H1 (cell line): Measurements from ENCODE around the gene UBE3C. TPM values are rescaled to one million over a fixed set of nuclear protein-coding genes. Genes with fewer than 3 reads are reported as not detected.

Experiments used
- CTCF ChIA-PET: fragments of 300-600 bp; sonication (Branson Sonifier 250); formaldehyde crosslinking; loops from one replicate; lab custom pipeline; 2021; ENCODE audit not compliant: partially characterized antibody; lab: Charles Lee
- POLR2A ChIA-PET: fragments of 300-600 bp; sonication (Branson Sonifier 250); formaldehyde crosslinking; loops from one replicate; lab custom pipeline; 2021; ENCODE audit warnings: inconsistent platforms; ENCODE audit not compliant: partially characterized antibody; lab: Charles Lee
- DNase-seq, 2 experiments: peaks; one replicate each; pipeline versions ENCODE4 v3.0.0 to v3.0.0-alpha.2; 2010 to 2022; ENCODE audit warnings: low spot score in 2 of 2, low read depth in 1 of 2, mixed read lengths in 1 of 2
- FAIRE-seq: peaks from 2 replicates; lab custom pipeline; 2011; peaks lifted over from hg19 to GRCh38; lab: Jason Lieb, UNC
- H2AFZ ChIP-seq: 2 replicates; pipeline ENCODE4 v1.8.1; 2012; ENCODE audit warnings: low read length, inconsistent platforms
- H2AK5ac ChIP-seq: 2 replicates; pipeline ENCODE4 v1.6.1; 2013; ENCODE audit warnings: low read depth, low read length
- H2BK120ac ChIP-seq: replicated peaks from 2 replicates; pipeline ENCODE3; 2013; ENCODE audit warnings: low read depth, low read length, inconsistent platforms
- H2BK12ac ChIP-seq: 2 replicates; pipeline ENCODE4 v1.6.1; 2013; ENCODE audit warnings: low read depth, low read length
- H2BK15ac ChIP-seq: 2 replicates; pipeline ENCODE4 v1.6.1; 2013; ENCODE audit warnings: low read length
- H2BK20ac ChIP-seq: 2 replicates; pipeline ENCODE4 v1.6.1; 2013; ENCODE audit warnings: low read length
- H2BK5ac ChIP-seq: 2 replicates; pipeline ENCODE4 v1.6.1; 2013; ENCODE audit warnings: low read depth, low read length
- H3K14ac ChIP-seq: 2 replicates; pipeline ENCODE4 v1.6.1; 2013; ENCODE audit warnings: inconsistent platforms; ENCODE audit not compliant: insufficient read length
- H3K18ac ChIP-seq: 2 replicates; pipeline ENCODE4 v1.6.1; 2013; ENCODE audit warnings: low read length; ENCODE audit errors: extremely low read depth
- H3K23ac ChIP-seq: 2 replicates; pipeline ENCODE4 v1.6.1; 2013; ENCODE audit warnings: inconsistent platforms; ENCODE audit not compliant: insufficient read length
- H3K23me2 ChIP-seq: 2 replicates; pipeline ENCODE4 v1.6.1; 2013; ENCODE audit warnings: low read depth, low read length
- H3K27ac ChIP-seq: 2 replicates; pipeline ENCODE4 v1.6.1; 2011; ENCODE audit warnings: low read depth, low read length, inconsistent platforms
- H3K27me3 ChIP-seq, 4 experiments: replicated peaks in 1 of 4; 1 replicate in 1 of 4; 2 replicates in 3 of 4; pipeline versions ENCODE4 v1.6.1 to v1.8.1; 2011 to 2013; ENCODE audit warnings: low read length in 3 of 4, mild to moderate bottlenecking in 3 of 4, inconsistent platforms in 2 of 4, mixed read lengths in 2 of 4, moderate library complexity in 1 of 4; ENCODE audit not compliant: control insufficient read depth in 3 of 4, insufficient read depth in 3 of 4; ENCODE audit errors: extremely low read depth in 1 of 4
- H3K36me3 ChIP-seq, 4 experiments: 2 replicates each; pipeline versions ENCODE4 v1.6.1 to v1.8.1; 2011 to 2013; ENCODE audit warnings: mild to moderate bottlenecking in 4 of 4, low read length in 3 of 4, moderate library complexity in 2 of 4, control low read depth in 1 of 4, inconsistent platforms in 1 of 4; ENCODE audit not compliant: insufficient read depth in 4 of 4, control insufficient read depth in 2 of 4
- H3K4ac ChIP-seq: replicated peaks from 2 replicates; pipeline ENCODE3; 2013; ENCODE audit warnings: low read length, low read depth, mixed read lengths, inconsistent platforms; ENCODE audit not compliant: insufficient read length
- H3K4me1 ChIP-seq, 4 experiments: replicated peaks in 1 of 4; 1 replicate in 1 of 4; 2 replicates in 3 of 4; pipeline versions ENCODE4 v1.6.1 to v1.8.1; 2011 to 2013; ENCODE audit warnings: low read length in 3 of 4, inconsistent platforms in 2 of 4, mixed read lengths in 1 of 4; ENCODE audit not compliant: insufficient read depth in 4 of 4, control insufficient read depth in 3 of 4
- H3K4me2 ChIP-seq, 2 experiments: 2 replicates each; pipeline versions ENCODE4 v1.6.1 to v1.8.1; 2011 to 2013; ENCODE audit warnings: low read depth in 2 of 2, low read length in 2 of 2, control low read depth in 1 of 2, inconsistent platforms in 1 of 2, mild to moderate bottlenecking in 1 of 2; ENCODE audit not compliant: insufficient read depth in 1 of 2
- H3K4me3 ChIP-seq, 4 experiments: fragments of 200-600, 300-600 bp in 1 of 4; sonication (generic), shearing (Covaris generic), sonication (Bioruptor Twin) in 1 of 4; 2 replicates each; pipeline versions ENCODE4 v1.5.1 to v1.8.1; 2011 to 2016; ENCODE audit warnings: low read length in 4 of 4, low read depth in 3 of 4, control low read depth in 2 of 4, inconsistent platforms in 2 of 4, mild to moderate bottlenecking in 2 of 4, mixed read lengths in 1 of 4, moderate library complexity in 1 of 4; ENCODE audit not compliant: insufficient read depth in 2 of 4; ENCODE audit errors: extremely low read depth in 1 of 4
- H3K56ac ChIP-seq: replicated peaks from 2 replicates; pipeline ENCODE3; 2013; ENCODE audit warnings: low read depth, mild to moderate bottlenecking, mixed read lengths, low read length, inconsistent platforms; ENCODE audit not compliant: insufficient read length
- H3K79me1 ChIP-seq: 2 replicates; pipeline ENCODE4 v1.6.1; 2013; ENCODE audit warnings: low read depth, low read length, control low read depth
- H3K79me2 ChIP-seq, 2 experiments: 2 replicates each; pipeline versions ENCODE4 v1.6.1 to v1.8.1; 2012 to 2013; ENCODE audit warnings: low read length in 2 of 2, mild to moderate bottlenecking in 2 of 2, inconsistent platforms in 1 of 2; ENCODE audit not compliant: insufficient read depth in 2 of 2, control insufficient read depth in 1 of 2
- H3K9ac ChIP-seq, 4 experiments: replicated peaks in 1 of 4; 1 replicate in 1 of 4; 2 replicates in 3 of 4; pipeline versions ENCODE4 v1.6.1 to v1.8.1; 2011 to 2013; ENCODE audit warnings: low read depth in 3 of 4, low read length in 3 of 4, control low read depth in 2 of 4, mild to moderate bottlenecking in 2 of 4, moderate library complexity in 2 of 4, inconsistent platforms in 1 of 4; ENCODE audit errors: extremely low read depth in 1 of 4
- H3K9me3 ChIP-seq, 2 experiments: 2 replicates each; pipeline versions ENCODE4 v1.6.1 to v1.8.1; 2012 to 2013; ENCODE audit warnings: mild to moderate bottlenecking in 2 of 2, moderate library complexity in 2 of 2, control low read depth in 1 of 2, inconsistent platforms in 1 of 2, low read depth in 1 of 2, low read length in 1 of 2, mixed read lengths in 1 of 2; ENCODE audit not compliant: insufficient read depth in 2 of 2
- H4K20me1 ChIP-seq, 2 experiments: replicated peaks in 1 of 2; 2 replicates each; pipeline versions ENCODE3 to v1.8.1; 2011 to 2013; ENCODE audit warnings: inconsistent platforms in 2 of 2, low read length in 2 of 2, mild to moderate bottlenecking in 1 of 2; ENCODE audit not compliant: insufficient read depth in 2 of 2, control insufficient read depth in 1 of 2
- H4K5ac ChIP-seq: 2 replicates; pipeline ENCODE4 v1.6.1; 2013; ENCODE audit warnings: low read length, low read depth, mixed read lengths, inconsistent platforms; ENCODE audit not compliant: insufficient read length
- H4K8ac ChIP-seq: 2 replicates; pipeline ENCODE4 v1.8.0; 2013; ENCODE audit warnings: mild to moderate bottlenecking, moderate library complexity, low read length, inconsistent platforms; ENCODE audit not compliant: insufficient read depth; ENCODE audit errors: extremely low read depth
- H4K91ac ChIP-seq: replicated peaks from 2 replicates; pipeline ENCODE3; 2013; ENCODE audit warnings: low read length, mixed read lengths, inconsistent platforms; ENCODE audit not compliant: insufficient read length
- BACH1 ChIP-seq: IDR thresholded peaks from 2 replicates; pipeline ENCODE4 v1.6.1; 2012; ENCODE audit warnings: low read length, improper control_type of control experiment
- CHD1 ChIP-seq: IDR thresholded peaks from 2 replicates; pipeline ENCODE4 v1.6.1; 2012; ENCODE audit warnings: low read depth, low read length, improper control_type of control experiment
- CHD2 ChIP-seq: IDR thresholded peaks from 2 replicates; pipeline ENCODE4 v1.6.1; 2012; ENCODE audit warnings: low read length, improper control_type of control experiment
- CTBP2 ChIP-seq: IDR thresholded peaks from 2 replicates; pipeline ENCODE4 v1.7.0; 2011; ENCODE audit warnings: borderline replicate concordance, mild to moderate bottlenecking, moderate library complexity, mixed read lengths, low read length; ENCODE audit not compliant: insufficient read depth, insufficient read length
- HDAC2 ChIP-seq, 2 experiments: fragments of 300-600 bp in 1 of 2; sonication (generic) in 1 of 2; IDR thresholded peaks; 2 replicates each; pipeline ENCODE4 v1.6.1; 2011 to 2012; ENCODE audit warnings: low read depth in 2 of 2, low read length in 2 of 2, mild to moderate bottlenecking in 2 of 2, moderate library complexity in 2 of 2, borderline replicate concordance in 1 of 2, inconsistent platforms in 1 of 2
- PHF8 ChIP-seq: fragments of 200-600 bp; sonication (generic); conservative IDR thresholded peaks from 2 replicates; pipeline ENCODE4 v1.7.1; 2012; ENCODE audit warnings: low read depth, mild to moderate bottlenecking, inconsistent platforms, low read length, moderate library complexity
- RXRA ChIP-seq: IDR thresholded peaks from 2 replicates; pipeline ENCODE4 v1.6.1; 2011; ENCODE audit warnings: low read depth, mild to moderate bottlenecking, low read length, moderate library complexity; ENCODE audit not compliant: insufficient read depth
- SIX5 ChIP-seq: IDR thresholded peaks from 2 replicates; pipeline ENCODE4 v1.6.1; 2011; ENCODE audit warnings: mild to moderate bottlenecking, low read depth, low read length
- SP4 ChIP-seq: IDR thresholded peaks from 2 replicates; pipeline ENCODE4 v1.6.1; 2012; ENCODE audit warnings: low read length, inconsistent platforms
- TCF12 ChIP-seq: IDR thresholded peaks from 2 replicates; pipeline ENCODE4 v1.6.1; 2011; ENCODE audit warnings: low read depth, mild to moderate bottlenecking, low read length
- YY1 ChIP-seq: IDR thresholded peaks from 2 replicates; pipeline ENCODE4 v1.6.1; 2011; ENCODE audit warnings: low read depth, mild to moderate bottlenecking, low read length
- WGBS, 2 experiments: shearing (Covaris generic) in 1 of 2; methylation state at CpG; one replicate each; pipeline versions ENCODE4 v1.1.6 to v1.1.7; 2013 to 2015; ENCODE audit warnings: low lambda C conversion rate in 2 of 2, mixed read lengths in 2 of 2, inconsistent platforms in 1 of 2, low coverage in 1 of 2, missing lambda C conversion rate in 1 of 2; ENCODE audit not compliant: insufficient replicate concordance in 2 of 2, insufficient coverage in 1 of 2, insufficient read length in 1 of 2; ENCODE audit errors: extremely low coverage in 1 of 2, missing lambda C conversion rate in 1 of 2; 5-methylcytosine and 5-hydroxymethylcytosine counted together
- polyA plus RNA-seq, 7 experiments: library from polyadenylated mRNA; depleted of rRNA in 3 of 7; stranded (reverse) in 5 of 7; unstranded in 2 of 7; fragments of >200 nt in 5 of 7; fragments of 200-250 nt in 2 of 7; gene quantifications; 1 replicate in 5 of 7; 2 replicates in 1 of 7; 4 replicates in 1 of 7; pipeline versions ENCODE4 v1.2.1 to v1.2.3, GENCODE V29; 2011 to 2013; ENCODE audit warnings: missing spikeins in 2 of 7, mixed read lengths in 2 of 7
- total RNA-seq: library from RNA; stranded (reverse); fragmentation: NEBNext Ultra II Directional; extraction: Animal tissue kit (Norgen Biotek cat#: 25700); gene quantifications from 2 replicates; pipeline ENCODE4 v1.2.1, GENCODE V29; 2021
- TF ChIP-seq, protein P1 (sequence below): IDR thresholded peaks from 2 replicates; pipeline ENCODE4 v1.6.1; 2012; ENCODE audit warnings: inconsistent platforms

Gene UBE3C
- total and polyA plus RNA-seq, 2 of the 8 experiments (the other 6 are each of a cell fraction or from before 2014, with no cell fraction given) = 32.0 to 54.1 TPM

DNA sequence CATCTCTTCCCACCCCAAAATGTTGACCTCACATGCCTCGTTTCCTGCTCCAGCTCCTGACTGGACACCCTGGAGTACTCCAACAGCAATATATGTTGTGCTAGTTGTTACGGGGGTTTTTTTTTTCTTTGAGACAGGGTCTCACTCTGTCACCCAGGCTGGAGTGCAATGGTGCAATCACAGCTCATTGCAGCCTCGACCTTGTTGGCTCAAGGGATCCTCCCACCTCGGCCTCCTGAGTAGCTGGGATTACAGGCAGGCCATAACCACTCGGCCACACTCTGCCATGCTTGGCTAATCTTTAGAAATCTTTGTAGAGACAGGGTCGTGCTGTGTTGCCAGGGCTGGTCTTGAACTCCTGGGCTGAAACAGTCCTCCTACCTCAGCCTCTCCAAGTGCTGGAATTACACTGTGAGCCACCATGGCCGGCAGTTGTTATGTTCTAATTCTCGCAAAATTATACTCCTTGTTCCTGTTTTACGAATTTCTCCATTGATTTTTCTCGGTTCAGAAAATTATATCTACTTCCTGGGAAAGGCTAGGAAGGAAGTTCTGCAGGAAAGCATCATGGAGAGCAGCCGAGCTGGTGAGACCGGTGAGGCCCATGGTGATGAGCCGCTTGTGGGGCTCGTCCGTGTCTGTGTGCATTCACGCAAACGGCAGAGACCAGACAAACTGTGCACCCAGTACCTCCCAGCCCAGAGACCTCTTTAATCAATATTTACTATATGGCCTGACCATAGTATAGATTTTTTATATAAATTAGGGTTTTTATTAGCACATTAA lies 145.7 kb downstream of the UBE3C start:
- no peak overlapping the region for H4K8ac ChIP-seq
- H3K4ac ChIP-seq = no peak overlapping the region
- H2BK12ac ChIP-seq = no peak overlapping the region
- H3K9ac ChIP-seq = no peak overlapping the region
- DNase-seq (no peak), FAIRE-seq (no peak)
- no peak overlapping the region for H3K4me2 ChIP-seq
- H3K56ac ChIP-seq = no peak overlapping the region
- peak overlapping the region; percentile 43; the same call in 1 of the 2 replicates for H2AK5ac ChIP-seq
- H3K4me1 ChIP-seq = peaks cover 0 to 9% (median 2%) of the 10 kb centered on the region in 4 experiments; a peak in 4 of 7 replicates
- POLR2A ChIA-PET = interaction anchor here (0.7 kb wide), 1 partner anchor 115 kb away, joined by 4 read pairs; no protein-coding TSS in a partner anchor
- peak overlapping the region; percentile 67 for H2BK20ac ChIP-seq
- no peaks in the 10 kb centered on the region for H3K27me3 ChIP-seq
- H4K20me1 ChIP-seq = no peaks in the 10 kb centered on the region
- no peak overlapping the region for H2BK120ac ChIP-seq
- no peaks in the 10 kb centered on the region for H3K36me3 ChIP-seq
- peak overlapping the region; percentile 34 for H4K91ac ChIP-seq
- no peaks in the 10 kb centered on the region for H3K79me2 ChIP-seq
- H2AFZ ChIP-seq = no peak overlapping the region
- H3K23ac ChIP-seq = no peak overlapping the region
- no peaks in the 10 kb centered on the region for H3K23me2 ChIP-seq
- H3K4me3 ChIP-seq = no peak overlapping the region
- WGBS, 2 experiments = 94% methylated on average over 17 of the region's 17 CpGs; no CpG with 5 or more reads in 1 of the 2 experiments
- H2BK5ac ChIP-seq = no peak overlapping the region
- no peak overlapping the region for H3K14ac ChIP-seq
- CTCF ChIA-PET = interaction anchor here (0.7 to 1.3 kb wide), 5 partner anchors 10 to 608 kb away, joined by 3 to 6 read pairs (median 4); no protein-coding TSS in a partner anchor
- peaks cover 23 to 34% of the 10 kb centered on the region in 2 experiments for H3K9me3 ChIP-seq
- no peaks in the 10 kb centered on the region for H3K79me1 ChIP-seq
- no peak overlapping the region for H4K5ac ChIP-seq
- no peak overlapping the region for H3K27ac ChIP-seq
- H2BK15ac ChIP-seq = 0 out of 2 replicates have a peak overlapping the region, but pooled peaks have one; percentile 75
- no peak overlapping the region for H3K18ac ChIP-seq
- no peak for TF ChIP-seq PHF8
- no peak for TF ChIP-seq BACH1
- no peak for TF ChIP-seq CTBP2
- no peak for TF ChIP-seq YY1
- no peak for TF ChIP-seq RXRA
- no peak for TF ChIP-seq CHD2
- TF ChIP-seq CHD1 = no peak
- no peak for TF ChIP-seq HDAC2 (IDR thresholded peaks at IDR 0.05; ENCODE audit: borderline replicate concordance in 1 of 2, low read depth in 2 of 2, low read length in 2 of 2)
- TF ChIP-seq SIX5 = no peak
- no peak for TF ChIP-seq TCF12
- TF ChIP-seq, protein P1, sequence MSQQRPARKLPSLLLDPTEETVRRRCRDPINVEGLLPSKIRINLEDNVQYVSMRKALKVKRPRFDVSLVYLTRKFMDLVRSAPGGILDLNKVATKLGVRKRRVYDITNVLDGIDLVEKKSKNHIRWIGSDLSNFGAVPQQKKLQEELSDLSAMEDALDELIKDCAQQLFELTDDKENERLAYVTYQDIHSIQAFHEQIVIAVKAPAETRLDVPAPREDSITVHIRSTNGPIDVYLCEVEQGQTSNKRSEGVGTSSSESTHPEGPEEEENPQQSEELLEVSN = no peak
- TF ChIP-seq SP4 = no peak
